Choroid plexus epithelial cell (primary cell): ENCODE measurements around the gene LGALS4.
"Not testable (repeated sequence)": the region's sequence is repeated elsewhere in the genome, so short reads cannot be mapped to it uniquely, and the experiment has no call there.

ENCODE experiments used
- DNase-seq: peaks from one replicate; pipeline ENCODE4 v3.0.0-alpha.2; 2010; ENCODE audit warnings: low read depth
- H3K4me3 ChIP-seq: 2 replicates; pipeline ENCODE4 v1.5.1; 2011; ENCODE audit warnings: low read depth, mild to moderate bottlenecking, control low read depth, low read length, moderate library complexity
- CTCF ChIP-seq: conservative IDR thresholded peaks from 2 replicates; pipeline ENCODE4 v1.5.1; 2011; ENCODE audit warnings: low read depth, mild to moderate bottlenecking, control low read depth, inconsistent platforms, low read length, moderate library complexity

LGALS4 gene

GRCh38 chr19:38765214-38765613 is 47.5 kb downstream of the LGALS4 start:
- TF ChIP-seq CTCF = no peak
- H3K4me3 ChIP-seq = no peak overlapping the region
- no peak for DNase-seq

GRCh38 chr19:38763795-38764220 is 48.9 kb downstream of the LGALS4 start:
- no peak for DNase-seq
- no peak for TF ChIP-seq CTCF
- H3K4me3 ChIP-seq = no peak overlapping the region

GRCh38 chr19:38761884-38762389 is 50.8 kb downstream of the LGALS4 start:
- H3K4me3 ChIP-seq = not testable (repeated sequence)

GRCh38 chr19:38760805-38761517 is 51.8 kb downstream of the LGALS4 start:
- not testable (repeated sequence) for DNase-seq, H3K4me3 ChIP-seq

More at GRCh38 chr19:38761884-38762389, 50.8 kb downstream of the LGALS4 start:
- DNase-seq = not testable (repeated sequence)

- no peak for TF ChIP-seq CTCF
- H3K4me3 ChIP-seq = no peak overlapping the region
- DNase-seq = no peak
These were observed 53.1 kb downstream of the LGALS4 start for GRCh38 chr19:38759590-38760003.

- not testable (repeated sequence) for H3K4me3 ChIP-seq, DNase-seq
These were observed 58.5 kb downstream of the LGALS4 start for GRCh38 chr19:38754196-38754595.

- not testable (repeated sequence) for DNase-seq
These were observed 59.0 kb downstream of the LGALS4 start for GRCh38 chr19:38753783-38754182.

More at GRCh38 chr19:38753783-38754182, 59.0 kb downstream of the LGALS4 start:
- not testable (repeated sequence) for H3K4me3 ChIP-seq
